Neutrophil (primary cell): ENCODE results near the gene RIMBP2.

Experiments
- H3K27ac ChIP-seq: fragments of 200-600 bp; sonication (generic); 2 replicates; pipeline ENCODE4 v1.5.1; 2016; ENCODE audit warnings: mild to moderate bottlenecking, moderate library complexity
- H3K27me3 ChIP-seq: fragments of 200-600 bp; sonication (generic); 2 replicates; pipeline ENCODE4 v1.6.0; 2016; ENCODE audit warnings: mild to moderate bottlenecking
- H3K36me3 ChIP-seq: fragments of 200-600 bp; sonication (generic); 2 replicates; pipeline ENCODE4 v1.5.1; 2017
- H3K4me1 ChIP-seq, 2 experiments: fragments of 200-600 bp in 1 of 2; sonication (generic) in 1 of 2; 1 replicate in 1 of 2; 2 replicates in 1 of 2; pipeline versions ENCODE4 v1.5.1 to v1.6.1; 2013 to 2016; ENCODE audit warnings: low read depth in 1 of 2, low read length in 1 of 2, mild to moderate bottlenecking in 1 of 2, moderate library complexity in 1 of 2; ENCODE audit not compliant: control insufficient read depth in 1 of 2, insufficient read depth in 1 of 2
- H3K4me3 ChIP-seq, 2 experiments: fragments of 200-600 bp in 1 of 2; sonication (generic) in 1 of 2; 1 replicate in 1 of 2; 2 replicates in 1 of 2; pipeline ENCODE4 v1.5.1; 2013 to 2016; ENCODE audit warnings: low read depth in 1 of 2, low read length in 1 of 2, mild to moderate bottlenecking in 1 of 2, moderate library complexity in 1 of 2
- H3K9me3 ChIP-seq: fragments of 200-600 bp; sonication (generic); 2 replicates; pipeline ENCODE4 v1.5.1; 2016
- CTCF ChIP-seq: fragments of 200-600 bp; sonication (generic); IDR thresholded peaks from 2 replicates; pipeline ENCODE4 v1.5.1; 2016; ENCODE audit warnings: antibody characterized with exemption

Gene RIMBP2

DNA sequence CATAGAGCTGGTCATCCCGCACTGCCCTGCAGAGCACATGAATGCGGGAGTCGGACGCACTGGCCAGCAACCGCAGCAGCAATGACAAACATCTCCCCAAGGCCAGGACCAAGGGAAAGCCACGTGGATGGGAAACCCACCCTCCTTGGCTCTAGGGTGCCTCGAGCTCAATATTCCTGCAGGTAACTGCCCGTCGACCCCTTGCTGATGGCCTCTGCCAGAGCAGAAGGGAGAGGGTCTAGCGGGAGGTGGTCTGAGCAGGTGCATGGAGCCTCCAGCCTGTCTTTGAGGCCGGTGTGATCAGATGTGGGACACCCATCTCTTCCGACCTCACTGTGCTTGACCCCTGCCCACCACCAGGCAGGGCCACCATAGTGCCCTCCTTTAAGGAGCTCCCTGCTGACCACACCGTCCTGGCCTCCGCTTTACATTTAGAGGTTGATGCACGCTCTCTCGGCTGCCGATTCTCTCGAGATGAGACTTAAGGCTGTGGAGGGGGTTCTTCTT, 288.7 kb downstream of the RIMBP2 start:
- no peaks in the 10 kb centered on the region for H3K36me3 ChIP-seq
- no peaks in the 10 kb centered on the region for H3K27me3 ChIP-seq
- no peak overlapping the region for H3K4me3 ChIP-seq
- H3K4me1 ChIP-seq: no peaks in the 10 kb centered on the region
- no peak overlapping the region for H3K27ac ChIP-seq
- no peak for TF ChIP-seq CTCF
- no peaks in the 10 kb centered on the region for H3K9me3 ChIP-seq

DNA sequence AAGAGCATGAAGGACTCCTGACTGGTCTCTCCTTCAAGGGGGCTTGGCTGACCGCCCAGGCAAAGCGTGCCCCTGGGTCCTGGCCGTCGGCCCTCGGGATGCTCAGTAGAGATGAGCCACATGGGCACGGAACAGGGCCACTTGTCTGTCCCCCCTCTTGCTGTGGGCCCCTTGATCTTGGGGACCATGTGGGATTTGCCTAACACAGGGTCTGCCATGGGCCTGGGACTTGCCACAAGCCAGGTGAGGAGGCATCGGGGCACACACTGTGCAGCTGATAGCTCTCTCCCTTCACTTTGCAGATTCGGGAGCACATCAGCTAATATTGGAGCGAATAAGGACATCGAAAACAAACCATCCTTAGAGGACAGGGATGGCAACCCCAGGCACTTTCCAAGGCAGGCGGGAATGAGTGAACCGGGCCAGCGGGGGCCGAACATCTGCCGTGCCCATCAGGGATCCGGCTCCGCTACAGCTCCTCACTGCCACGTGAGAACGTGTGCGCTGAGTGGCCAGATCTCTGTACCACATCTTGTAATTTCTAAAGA, 290.3 kb downstream of the RIMBP2 start:
- Histone ChIP-seq H3K27me3 (no peaks in the 10 kb centered on the region), H3K36me3 (no peaks in the 10 kb centered on the region), H3K4me1 (no peaks in the 10 kb centered on the region), H3K9me3 (no peaks in the 10 kb centered on the region), H3K4me3 (no peak overlapping the region), H3K27ac (no peak overlapping the region)
- no peak for TF ChIP-seq CTCF

GRCh38 chr12:130424858-130425697, 291.0 kb downstream of the RIMBP2 start:
- H3K27ac ChIP-seq: no peak overlapping the region
- H3K27me3 ChIP-seq: no peaks in the 10 kb centered on the region
- H3K36me3 ChIP-seq: no peaks in the 10 kb centered on the region
- no peak overlapping the region for H3K4me3 ChIP-seq
- H3K9me3 ChIP-seq: no peaks in the 10 kb centered on the region
- H3K4me1 ChIP-seq: no peaks in the 10 kb centered on the region
- no peak for TF ChIP-seq CTCF

- H3K4me1 ChIP-seq: no peaks in the 10 kb centered on the region
- no peaks in the 10 kb centered on the region for H3K27me3 ChIP-seq
- no peaks in the 10 kb centered on the region for H3K36me3 ChIP-seq
- H3K27ac ChIP-seq: no peak overlapping the region
- H3K4me3 ChIP-seq: no peak overlapping the region
- no peaks in the 10 kb centered on the region for H3K9me3 ChIP-seq
- TF ChIP-seq CTCF: no peak
Measured at GRCh38 chr12:130423991-130424857, 291.9 kb downstream of the RIMBP2 start.

DNA sequence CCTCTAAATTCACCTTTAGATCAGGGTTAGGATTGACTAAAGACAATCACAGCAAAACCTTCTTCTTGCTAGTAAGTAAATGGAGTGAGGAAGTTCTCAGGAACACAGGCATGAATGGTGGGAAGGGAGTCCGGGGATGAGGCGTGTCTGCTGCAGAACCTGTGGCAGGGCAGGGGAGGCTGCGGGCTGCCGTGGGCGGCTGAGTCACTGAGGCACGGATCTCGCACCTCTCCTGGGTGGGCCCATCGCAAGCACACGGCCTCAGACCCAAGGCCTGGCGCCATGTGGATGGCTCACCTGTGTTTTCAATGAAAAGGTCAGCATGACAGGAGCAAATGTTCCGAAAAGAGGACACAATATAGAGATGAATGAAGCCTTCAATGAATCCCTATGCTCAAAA, 293.0 kb downstream of the RIMBP2 start:
- no peaks in the 10 kb centered on the region for H3K4me1 ChIP-seq
- TF ChIP-seq CTCF: no peak
- no peak overlapping the region for H3K4me3 ChIP-seq
- no peaks in the 10 kb centered on the region for H3K36me3 ChIP-seq
- no peak overlapping the region for H3K27ac ChIP-seq
- H3K27me3 ChIP-seq: no peaks in the 10 kb centered on the region
- H3K9me3 ChIP-seq: no peaks in the 10 kb centered on the region
